C4-2B (cell line): ENCODE data around the gene NRG3.
A peak's percentile ranks its signal among the peaks of the same experiment; 100 is the strongest.

ENCODE experiments used
- ZFX ChIP-seq: fragments of 450-650 bp; IDR thresholded peaks from 2 replicates; pipeline ENCODE4 v1.6.1; 2017
- TF ChIP-seq, protein P1 (sequence below): fragments of 450-650 bp; conservative IDR thresholded peaks from 2 replicates; pipeline ENCODE4 v1.5.1; 2017; ENCODE audit warnings: mild to moderate bottlenecking

DNA sequence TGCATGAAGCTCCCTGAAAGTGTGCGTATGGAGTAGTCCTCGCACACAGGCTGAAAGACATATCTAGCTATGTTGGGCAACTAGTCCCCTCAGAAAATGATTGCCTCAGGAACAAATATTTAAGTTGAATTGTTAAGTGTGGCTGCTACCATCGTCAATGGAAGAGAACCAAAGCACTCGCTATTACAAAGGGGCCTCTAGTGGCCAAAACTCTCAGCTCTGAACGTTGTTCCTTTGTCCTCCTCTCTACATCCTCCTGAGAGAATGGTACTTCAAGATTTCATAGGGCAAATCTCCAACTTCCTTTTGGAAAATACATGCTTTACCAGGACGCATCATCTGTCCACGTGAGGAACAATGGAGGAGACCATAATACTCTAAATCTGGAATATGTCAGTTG, 209.9 kb downstream of the NRG3 start:
- TF ChIP-seq, protein P1, sequence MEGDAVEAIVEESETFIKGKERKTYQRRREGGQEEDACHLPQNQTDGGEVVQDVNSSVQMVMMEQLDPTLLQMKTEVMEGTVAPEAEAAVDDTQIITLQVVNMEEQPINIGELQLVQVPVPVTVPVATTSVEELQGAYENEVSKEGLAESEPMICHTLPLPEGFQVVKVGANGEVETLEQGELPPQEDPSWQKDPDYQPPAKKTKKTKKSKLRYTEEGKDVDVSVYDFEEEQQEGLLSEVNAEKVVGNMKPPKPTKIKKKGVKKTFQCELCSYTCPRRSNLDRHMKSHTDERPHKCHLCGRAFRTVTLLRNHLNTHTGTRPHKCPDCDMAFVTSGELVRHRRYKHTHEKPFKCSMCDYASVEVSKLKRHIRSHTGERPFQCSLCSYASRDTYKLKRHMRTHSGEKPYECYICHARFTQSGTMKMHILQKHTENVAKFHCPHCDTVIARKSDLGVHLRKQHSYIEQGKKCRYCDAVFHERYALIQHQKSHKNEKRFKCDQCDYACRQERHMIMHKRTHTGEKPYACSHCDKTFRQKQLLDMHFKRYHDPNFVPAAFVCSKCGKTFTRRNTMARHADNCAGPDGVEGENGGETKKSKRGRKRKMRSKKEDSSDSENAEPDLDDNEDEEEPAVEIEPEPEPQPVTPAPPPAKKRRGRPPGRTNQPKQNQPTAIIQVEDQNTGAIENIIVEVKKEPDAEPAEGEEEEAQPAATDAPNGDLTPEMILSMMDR, result peak; percentile 34
- TF ChIP-seq ZFX, result no peak
